ENCODE measurements around the gene LBP. TPM values are rescaled to one million over a fixed set of nuclear protein-coding genes. Genes with fewer than 3 reads are reported as not detected.

LBP gene
- total RNA-seq, 4 donors from 2014 or later: 0.23 to 0.55 TPM; not detected in 2

GRCh38 chr20:38301309-38301708 lies 45.0 kb upstream of the LBP start:
- H3K4me3 ChIP-seq (ENCODE audit: low read depth, poor library complexity, severe bottlenecking): no peak overlapping the region
- intact Hi-C loops (cut with DNase I; ENCODE audit: low total_unique reads): no loop called here
- no peak for DNase-seq (ENCODE audit: low spot score in 2 of 2)
- WGBS, 2 donors: 95 to 98% methylated on average over 3 of the region's 3 CpGs
- TF ChIP-seq CTCF (IDR thresholded peaks at IDR 0.05) (no peak), POLR2A (IDR thresholded peaks at IDR 0.05) (no peak)

- TF ChIP-seq POLR2A (IDR thresholded peaks at IDR 0.05) (no peak), CTCF (IDR thresholded peaks at IDR 0.05) (no peak)
- no peak for DNase-seq (ENCODE audit: low spot score in 2 of 2)
- intact Hi-C loops (cut with DNase I; ENCODE audit: low total_unique reads): no loop called here
- H3K4me3 ChIP-seq (ENCODE audit: low read depth, poor library complexity, severe bottlenecking): no peak overlapping the region
- 46 to 52% methylated on average over 11 of the region's 11 CpGs for WGBS, 2 donors
Observed at GRCh38 chr20:38302786-38303185, 43.5 kb upstream of the LBP start.

GRCh38 chr20:38303908-38304379 lies 42.3 kb upstream of the LBP start, which contains the start of gene BPI:
TSS of gene BPI (plus strand) at chr20:38304156. CDS start at chr20:38304224, 68 bp downstream.
- intact Hi-C loops (cut with DNase I; ENCODE audit: low total_unique reads): no loop called here
- DNase-seq (ENCODE audit: low spot score in 2 of 2): peak in 1 of 2 donors; percentile 23
- TF ChIP-seq CTCF (IDR thresholded peaks at IDR 0.05): no peak
- no peak for TF ChIP-seq POLR2A (IDR thresholded peaks at IDR 0.05)
- H3K4me3 ChIP-seq (ENCODE audit: low read depth, poor library complexity, severe bottlenecking): no peak within 1 kb of the TSS
- WGBS, 2 donors: 48 to 51% methylated on average over 21 of the region's 21 CpGs

- intact Hi-C loops (cut with DNase I; ENCODE audit: low total_unique reads): no loop called here
- no peak for DNase-seq (ENCODE audit: low spot score in 2 of 2)
- WGBS, 2 donors: 54 to 55% methylated on average over 8 of the region's 8 CpGs
Observed at GRCh38 chr20:38304845-38305447, 41.3 kb upstream of the LBP start.

GRCh38 chr20:38305541-38305940 lies 40.7 kb upstream of the LBP start:
- 90 to 91% methylated on average over 4 of the region's 4 CpGs for WGBS, 2 donors

More at GRCh38 chr20:38304845-38305447, 41.3 kb upstream of the LBP start:
- H3K4me3 ChIP-seq (ENCODE audit: low read depth, poor library complexity, severe bottlenecking): no peak overlapping the region
- TF ChIP-seq CTCF (IDR thresholded peaks at IDR 0.05): no peak
- no peak for TF ChIP-seq POLR2A (IDR thresholded peaks at IDR 0.05)

More at GRCh38 chr20:38305541-38305940, 40.7 kb upstream of the LBP start:
- intact Hi-C loops (cut with DNase I; ENCODE audit: low total_unique reads): no loop called here
- H3K4me3 ChIP-seq (ENCODE audit: low read depth, poor library complexity, severe bottlenecking): no peak overlapping the region
- DNase-seq (ENCODE audit: low spot score in 2 of 2): no peak
- TF ChIP-seq CTCF (IDR thresholded peaks at IDR 0.05) (no peak), POLR2A (IDR thresholded peaks at IDR 0.05) (no peak)
